HG03135 (cell line): Measurements from ENCODE around the gene CTNNA1.

ENCODE experiments used
- ATAC-seq: cut with Tn5 transposase; IDR thresholded peaks from one replicate; pipeline ENCODE4 v1.9.1; 2021; ENCODE audit warnings: mild to moderate bottlenecking, moderate library complexity; ENCODE audit not compliant: unreplicated experiment

CTNNA1 gene

DNA sequence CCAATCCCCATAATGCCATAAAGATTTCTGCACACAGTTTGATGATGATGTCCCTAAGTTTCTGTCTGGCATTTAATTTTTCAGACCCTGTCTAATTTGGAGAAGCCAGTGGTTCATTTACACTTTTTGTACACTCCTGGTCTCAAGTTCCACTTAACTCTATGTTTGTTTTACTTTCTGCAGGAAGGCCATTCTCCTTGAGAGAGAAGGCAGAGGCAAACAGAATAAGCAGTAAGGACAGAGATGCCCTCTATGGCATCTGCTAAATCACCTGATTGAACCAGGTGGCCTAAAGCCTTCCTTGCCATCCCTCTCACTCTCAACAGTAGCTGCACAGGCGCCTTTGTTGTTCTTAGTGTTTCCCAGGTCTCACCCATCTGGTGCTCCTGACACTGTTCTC lies 208.0 kb downstream of the CTNNA1 start:
- ATAC-seq: no peak

DNA sequence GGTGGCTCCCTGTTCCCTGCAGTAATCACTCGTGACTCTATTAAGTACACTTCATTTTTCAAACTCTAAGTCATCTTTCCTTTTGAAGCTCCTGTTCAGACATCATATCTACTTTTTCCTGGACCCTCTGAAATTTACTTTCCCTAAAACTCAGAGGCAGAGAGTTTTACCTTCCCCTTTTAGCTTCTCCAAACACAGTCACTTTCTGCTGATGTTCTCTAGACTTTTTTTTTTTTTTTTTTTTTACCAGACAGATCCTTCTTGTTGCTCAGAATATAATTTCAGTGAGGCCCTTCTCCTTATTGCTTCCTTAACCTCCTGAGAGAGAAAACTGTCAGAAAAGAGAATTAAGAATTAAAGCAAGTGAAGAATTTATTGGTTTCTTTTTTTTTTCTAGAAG lies 208.5 kb downstream of the CTNNA1 start:
- no peak for ATAC-seq

DNA sequence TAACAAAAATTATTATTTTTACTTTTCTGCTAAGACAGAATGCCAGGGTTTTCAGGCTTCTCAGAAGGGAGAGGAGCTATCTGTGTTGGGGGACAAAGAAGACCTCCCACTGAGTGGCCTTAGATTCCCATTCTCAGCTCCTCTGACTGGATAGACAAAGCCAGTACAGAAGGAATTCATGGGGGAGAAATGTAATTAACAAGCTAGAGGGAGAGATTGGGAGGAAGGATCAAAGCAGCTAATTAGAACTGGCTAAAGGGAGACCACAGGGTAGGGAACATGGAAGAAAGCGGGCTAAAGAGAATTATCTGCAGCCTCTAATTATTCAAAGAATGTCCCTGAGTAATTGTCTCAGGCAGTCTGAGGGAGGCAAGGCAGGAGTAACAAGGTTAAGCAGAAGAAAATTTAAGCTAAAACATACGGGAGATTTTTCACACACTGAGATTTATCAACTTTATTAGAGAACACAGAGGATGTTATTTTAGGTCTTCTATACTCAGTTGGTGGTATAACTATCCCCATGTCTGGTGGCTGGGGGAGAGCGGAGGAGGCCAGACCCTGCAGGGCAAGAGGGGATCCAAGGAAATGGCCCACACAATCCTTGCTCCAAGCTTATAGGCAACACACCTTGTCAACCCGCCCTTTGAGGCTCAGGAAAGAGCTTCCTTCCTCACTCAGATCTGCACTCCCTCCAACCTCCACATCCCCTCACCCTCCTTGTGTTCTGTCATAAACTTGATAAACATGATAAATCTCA lies 209.6 kb downstream of the CTNNA1 start:
- no peak for ATAC-seq

DNA sequence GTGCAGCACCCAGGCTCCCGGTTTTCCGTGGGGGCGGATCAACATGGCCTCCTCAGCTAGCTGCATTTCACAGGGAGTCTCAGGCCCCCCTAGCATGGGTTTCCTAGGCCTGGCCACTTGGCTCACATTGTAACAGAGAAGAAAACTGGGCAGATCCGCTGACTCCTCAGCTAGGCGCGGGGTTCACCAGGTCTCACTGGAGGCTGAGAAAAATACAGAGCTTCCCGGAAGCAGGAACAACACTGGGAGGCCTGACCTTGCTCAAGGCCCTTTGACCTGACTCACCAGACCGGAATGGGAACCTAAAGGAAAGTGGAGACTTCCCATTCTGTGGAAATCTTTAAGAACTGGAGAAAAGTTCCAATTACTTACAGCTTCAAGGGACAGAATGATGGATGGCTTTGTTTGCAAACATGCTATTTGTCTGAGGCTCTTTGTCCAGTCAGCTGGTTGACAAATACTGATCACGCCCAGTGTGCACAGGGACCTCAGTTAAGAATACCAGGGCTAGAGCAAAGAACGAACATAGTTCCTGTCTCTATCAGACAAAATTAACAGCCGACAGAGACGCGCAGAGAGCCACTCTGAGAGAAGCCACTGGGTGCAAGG lies 210.6 kb downstream of the CTNNA1 start:
- ATAC-seq: no peak

DNA sequence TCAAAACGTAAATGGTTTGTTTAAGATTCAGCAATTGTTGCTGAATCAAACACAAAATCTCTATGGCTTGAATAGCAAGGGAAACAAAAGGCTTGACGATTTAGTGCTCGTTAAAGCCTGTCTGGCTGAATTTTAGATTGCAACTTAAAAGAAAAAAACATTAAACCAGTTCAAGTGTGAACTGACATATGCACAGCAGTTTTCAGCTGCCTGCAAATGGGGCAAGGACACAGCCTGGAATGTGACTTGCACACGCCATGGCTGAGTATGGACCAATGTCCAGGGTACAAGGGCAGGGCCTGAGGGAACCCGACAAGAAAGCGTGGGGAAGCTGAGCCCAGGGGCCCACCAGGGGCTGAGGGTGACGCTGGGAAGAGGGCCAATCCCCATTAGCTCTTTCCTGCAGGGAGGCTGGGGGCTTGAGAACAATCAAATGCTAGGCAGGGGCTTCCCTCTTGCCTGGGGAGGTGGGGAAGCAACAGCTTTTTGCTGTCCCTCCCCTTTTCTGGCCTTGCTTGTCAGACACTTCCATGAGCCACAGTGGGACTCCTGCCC lies 211.5 kb downstream of the CTNNA1 start:
- ATAC-seq: no peak

DNA sequence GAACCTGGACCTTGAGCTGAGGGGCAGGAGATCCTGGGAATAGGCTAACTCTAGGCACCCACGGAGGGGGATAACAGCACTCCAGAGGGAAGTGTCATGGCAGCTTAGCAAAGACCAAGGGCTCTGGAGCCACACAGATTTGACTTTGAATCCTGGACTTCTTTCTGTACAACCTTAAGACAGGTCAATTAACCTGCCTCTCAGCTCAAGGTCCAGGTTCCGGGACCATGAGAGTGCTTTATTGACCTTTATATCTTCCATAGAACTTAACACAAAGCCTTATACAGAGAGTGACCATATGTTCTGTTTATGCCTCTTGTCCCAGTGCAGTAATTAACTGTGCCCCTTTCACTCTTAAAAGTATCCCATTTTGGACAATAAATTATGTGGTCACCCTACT lies 212.4 kb downstream of the CTNNA1 start:
- no peak for ATAC-seq

DNA sequence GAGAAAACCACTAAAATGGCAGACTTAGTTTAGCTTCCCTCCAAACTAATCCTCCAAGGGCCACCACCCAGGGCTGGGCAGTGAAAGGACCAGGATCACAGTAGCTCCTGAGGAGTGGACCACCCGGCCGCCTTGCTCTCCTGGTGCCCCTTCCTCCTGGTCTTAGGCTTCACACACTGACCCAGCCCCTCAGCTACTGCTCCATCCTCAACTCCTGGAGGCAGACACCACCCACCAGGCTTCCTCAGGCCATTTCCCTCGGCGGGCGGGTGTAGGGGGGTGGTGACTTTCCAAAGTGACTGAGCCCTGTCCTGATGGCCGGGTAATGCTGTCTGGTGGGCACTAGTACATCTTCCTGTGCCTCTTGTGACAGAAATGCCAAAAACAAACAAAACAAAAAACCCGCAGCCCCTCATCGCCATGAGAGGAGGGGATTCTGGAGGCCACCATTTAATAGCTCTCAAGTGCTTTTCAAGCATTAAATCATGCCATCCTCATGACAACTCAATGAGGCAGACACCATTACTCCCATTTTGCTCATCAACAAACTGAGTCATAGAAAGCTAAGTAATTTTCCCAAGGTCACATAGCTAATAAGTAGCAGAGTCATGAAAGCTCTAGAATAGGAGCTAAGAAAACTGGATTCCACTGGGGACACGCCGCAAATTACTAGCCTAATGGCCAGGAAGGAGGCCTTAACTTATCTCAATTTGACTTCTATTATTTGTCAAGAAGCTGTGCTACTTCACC lies 213.2 kb downstream of the CTNNA1 start:
- no peak for ATAC-seq

DNA sequence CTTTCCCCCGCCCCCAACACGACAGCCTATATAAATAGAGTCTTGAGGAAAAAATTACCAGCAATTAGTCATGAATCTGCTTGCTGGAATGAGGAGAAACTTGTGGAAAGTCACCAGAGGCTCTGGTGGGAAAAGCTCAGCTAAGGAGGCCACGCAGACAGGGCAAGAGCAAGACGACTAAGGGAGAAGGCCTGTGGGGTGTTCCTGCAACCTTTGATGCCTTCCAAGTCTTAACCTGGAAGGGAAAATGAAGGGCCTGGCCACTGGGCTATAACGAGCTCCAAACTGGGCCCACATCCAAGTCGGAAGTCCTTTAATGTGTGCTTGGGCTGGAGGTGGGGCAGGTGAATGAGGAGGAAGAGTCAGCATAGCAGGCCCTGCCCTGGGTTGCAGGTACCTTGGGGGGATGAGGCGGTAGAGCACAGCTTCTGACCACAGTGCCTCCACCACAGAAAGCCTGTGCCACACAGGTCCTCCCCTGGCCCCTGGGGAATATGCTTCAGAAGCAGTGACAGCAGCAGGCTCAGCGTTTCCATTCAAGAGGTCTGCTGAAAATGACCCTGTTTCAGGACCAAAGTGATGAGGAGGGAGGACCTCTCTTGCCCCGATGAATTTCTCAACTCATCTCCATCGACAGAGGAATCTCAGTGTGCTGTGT lies 214.7 kb downstream of the CTNNA1 start:
- ATAC-seq: no peak

DNA sequence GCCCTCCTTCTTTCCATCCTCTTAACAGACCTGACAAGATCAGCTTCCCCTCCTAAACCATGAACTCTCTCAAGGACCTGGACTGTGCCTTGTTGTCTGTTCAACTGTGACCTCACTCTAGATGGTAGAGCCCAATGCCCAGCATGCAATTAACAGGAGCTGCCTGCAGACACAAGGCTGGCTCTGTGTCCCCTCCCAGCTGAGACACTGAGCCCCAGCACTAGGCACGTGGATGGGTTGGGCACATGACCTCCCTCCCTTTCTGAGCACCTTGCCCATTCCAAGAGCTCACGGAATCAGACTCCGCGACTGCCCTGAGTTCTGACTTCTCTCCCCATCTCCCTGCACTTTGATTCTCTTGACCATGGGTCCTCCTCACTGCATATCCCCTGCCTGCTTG lies 215.4 kb downstream of the CTNNA1 start:
- ATAC-seq: no peak

DNA sequence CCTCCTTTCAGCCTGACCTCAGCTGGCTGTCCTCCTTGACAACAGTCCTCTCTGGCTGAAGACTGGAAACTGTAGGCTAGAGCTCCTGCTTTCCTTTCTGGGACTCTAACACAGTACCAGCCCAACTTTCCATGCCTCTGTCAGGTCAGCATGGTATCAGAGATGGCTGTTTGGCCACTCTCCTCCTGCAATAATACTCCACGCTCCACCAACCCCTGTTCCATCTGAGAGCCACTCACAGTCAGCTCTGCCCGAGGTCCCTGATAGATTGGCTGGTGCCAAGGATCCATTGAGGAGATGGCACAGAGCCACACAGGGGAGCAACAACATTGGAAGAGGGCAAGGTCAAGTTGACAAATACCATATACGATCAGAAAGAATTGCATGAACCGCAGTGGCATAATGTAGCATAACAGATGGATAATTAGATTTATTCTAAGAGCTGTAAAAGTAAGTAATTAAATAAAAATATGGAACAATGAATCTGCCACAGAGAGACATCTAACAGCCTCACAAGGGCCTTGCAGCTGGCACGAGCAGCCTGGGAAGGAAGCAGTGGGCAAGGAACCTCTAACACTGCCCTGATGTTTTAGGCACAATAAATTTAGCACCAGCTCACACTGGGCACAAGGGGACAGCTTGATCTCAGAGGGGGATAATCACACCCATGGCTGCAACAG lies 216.2 kb downstream of the CTNNA1 start:
- ATAC-seq: no peak

DNA sequence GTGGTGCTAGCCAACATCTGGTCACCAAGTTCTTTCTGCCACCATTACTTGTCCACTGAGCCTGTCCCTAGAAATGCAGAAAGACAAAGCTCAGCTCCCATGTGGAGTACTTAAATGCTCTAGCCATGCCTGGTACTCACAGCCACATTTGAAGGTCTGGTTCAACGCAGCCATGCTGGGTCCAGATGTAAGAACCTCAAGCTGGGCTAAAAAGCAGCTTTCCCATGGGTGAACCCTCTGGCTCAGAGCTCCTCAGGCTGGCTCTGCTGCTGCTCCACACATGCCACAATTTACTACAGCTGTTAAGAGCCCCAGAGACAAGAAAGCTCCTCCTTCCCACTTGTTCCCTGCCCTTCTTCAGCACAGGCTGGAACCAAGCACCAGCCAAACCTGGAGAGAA lies 219.0 kb downstream of the CTNNA1 start:
- no peak for ATAC-seq

DNA sequence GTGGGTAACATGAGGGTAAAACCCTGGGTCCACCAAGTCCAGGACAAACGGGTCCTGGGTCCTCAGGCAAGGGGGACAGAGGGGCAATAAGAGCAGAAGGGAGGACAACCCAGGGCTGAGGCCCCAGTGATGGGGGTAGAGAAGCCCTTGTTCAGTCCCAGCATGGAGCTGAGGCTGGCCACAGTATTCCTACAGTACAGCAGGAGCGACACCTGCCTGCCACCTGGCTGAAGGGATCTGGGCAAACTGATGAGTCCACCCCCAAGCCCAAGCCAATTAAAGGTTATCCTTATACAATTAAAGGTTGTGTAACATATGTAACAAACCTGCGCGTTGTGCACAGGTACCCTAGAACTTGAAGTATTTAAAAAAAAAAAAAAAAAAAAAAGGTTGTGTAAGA lies 219.6 kb downstream of the CTNNA1 start:
- ATAC-seq: no peak

DNA sequence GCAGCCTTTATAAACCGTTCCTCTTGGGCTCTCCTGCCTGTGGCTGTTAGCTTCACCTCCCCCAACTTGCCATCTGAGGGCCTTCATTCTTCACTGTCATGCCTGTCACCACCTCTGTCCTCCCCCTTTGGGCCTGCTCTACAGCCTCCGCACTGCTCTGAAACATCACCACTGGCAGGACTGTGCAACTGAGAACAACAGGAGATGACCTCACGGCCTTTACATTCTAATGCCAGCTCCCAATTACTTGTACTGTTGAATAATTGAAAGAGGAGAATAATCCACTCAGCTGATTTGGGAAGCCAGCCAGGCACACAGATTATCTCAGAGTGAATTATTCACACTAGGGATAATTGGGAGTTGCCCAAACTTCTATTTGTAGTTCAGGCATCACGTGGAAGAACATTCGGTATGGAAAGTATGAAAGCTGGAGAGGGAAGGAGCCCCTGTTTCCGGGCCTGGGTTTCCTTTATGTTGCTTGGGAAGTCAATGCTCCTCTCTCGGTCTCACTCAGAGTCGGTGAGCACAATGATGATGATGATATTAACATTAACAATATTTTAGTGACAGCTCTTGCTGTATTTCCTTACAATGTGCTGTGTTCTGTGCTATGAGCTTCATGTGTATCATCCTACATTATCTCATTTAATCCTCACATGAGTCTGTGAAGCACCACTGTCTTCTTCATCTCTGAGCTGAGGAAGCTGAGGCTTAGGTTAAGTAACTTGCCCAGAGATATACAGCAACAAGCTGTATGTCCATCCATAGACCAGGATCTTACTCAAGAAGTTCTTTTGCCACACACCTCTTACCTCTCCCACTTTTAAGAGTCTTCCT lies 221.2 kb downstream of the CTNNA1 start:
- ATAC-seq: no peak

DNA sequence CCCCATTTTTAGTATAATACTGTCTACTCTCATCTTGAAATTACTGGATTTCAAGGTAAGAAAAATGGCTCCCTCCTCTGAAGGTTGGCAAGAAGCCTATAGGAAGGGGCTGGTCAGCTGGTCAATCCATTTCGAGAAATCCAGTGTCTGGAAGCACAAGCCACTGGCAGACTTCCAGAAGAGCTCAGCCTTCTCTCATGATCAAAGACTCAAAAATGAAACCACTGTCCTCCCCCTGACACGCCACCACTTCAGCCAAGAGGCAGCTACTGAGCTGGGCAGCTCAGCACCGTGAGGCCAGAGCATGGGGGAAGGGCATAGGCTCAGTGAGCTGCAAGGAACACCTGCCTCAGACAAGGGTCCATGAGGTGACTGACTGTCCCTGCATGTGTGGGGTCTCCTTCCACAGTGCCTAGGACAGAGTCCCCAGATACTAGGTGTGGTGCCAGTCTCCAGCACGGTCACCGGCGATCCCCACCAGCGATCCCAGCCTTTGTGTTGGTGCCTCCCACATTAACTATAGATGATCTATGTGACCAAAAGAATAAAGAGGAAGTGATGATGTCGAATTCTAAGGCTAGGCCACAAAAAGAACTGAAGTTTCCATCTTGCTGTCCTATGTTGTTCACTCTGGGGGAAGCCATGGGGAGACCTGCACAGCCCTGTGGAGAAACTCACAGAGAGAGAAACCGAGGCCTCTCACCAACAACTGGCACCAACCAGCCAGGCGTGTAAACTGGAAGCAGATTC lies 222.0 kb downstream of the CTNNA1 start:
- ATAC-seq: no peak

DNA sequence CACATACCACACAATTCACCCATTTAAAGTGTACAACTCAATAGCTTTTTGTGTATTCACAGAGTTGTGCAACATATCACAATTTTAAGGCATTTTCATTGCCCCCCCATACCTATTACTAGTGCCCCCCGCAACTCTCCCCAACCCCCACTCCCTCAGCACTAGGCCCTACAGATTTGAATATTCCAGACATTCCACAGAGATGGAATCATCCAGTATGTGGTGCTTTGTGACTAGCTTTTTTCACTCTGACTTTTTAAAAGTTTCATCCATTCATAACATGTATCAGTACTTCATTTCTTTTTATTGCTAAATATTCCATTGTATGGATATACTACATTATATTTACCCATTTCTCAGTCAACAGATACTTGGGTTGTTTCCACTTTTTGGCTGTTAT lies 224.9 kb downstream of the CTNNA1 start:
- ATAC-seq: no peak

DNA sequence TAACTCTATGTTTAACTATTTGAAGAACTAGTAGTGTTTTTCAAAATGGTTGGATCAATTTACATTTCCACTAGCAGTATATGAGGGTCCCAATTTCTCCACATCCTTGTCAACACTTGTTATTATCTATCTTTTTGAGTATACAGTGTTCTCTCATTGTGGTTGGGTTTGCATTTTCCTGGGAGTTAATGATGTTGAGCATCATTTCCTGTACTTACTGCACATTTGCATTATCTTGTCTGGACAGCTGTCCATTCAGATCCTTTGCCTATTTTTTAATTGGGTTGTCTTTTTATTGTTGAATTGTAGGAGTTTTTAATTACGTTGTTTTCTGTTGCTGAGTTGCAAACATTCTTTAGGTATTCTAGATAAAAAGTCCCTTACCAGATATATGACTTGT lies 225.4 kb downstream of the CTNNA1 start:
- no peak for ATAC-seq

DNA sequence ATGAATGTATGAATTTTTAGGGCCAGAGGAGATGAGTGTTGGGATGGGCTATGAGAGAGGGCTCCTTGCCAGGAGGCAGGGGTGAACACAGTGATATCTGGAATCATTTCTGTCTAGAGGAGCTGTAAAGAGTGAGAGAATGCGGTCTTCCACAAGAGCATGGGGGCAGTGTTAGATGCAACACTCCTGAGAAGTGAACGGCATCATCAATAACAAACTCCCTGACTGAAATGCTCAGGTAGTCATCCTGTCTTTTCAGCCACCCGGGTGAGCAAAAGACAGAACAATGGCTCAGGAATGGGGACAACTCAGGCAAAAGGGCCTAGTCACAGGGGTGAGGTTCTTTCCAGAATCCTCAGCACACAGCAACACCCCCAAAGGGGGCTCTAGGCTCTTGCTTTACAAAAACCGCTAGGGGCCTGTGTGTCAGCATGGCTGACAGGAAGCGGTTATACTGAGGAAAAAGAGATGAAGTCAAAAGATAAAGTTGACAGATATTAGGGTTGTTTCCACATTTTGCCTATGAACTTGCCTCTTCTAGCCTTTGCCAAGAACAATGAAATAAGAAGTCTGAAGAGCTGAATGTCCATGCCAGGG lies 226.6 kb downstream of the CTNNA1 start:
- no peak for ATAC-seq

DNA sequence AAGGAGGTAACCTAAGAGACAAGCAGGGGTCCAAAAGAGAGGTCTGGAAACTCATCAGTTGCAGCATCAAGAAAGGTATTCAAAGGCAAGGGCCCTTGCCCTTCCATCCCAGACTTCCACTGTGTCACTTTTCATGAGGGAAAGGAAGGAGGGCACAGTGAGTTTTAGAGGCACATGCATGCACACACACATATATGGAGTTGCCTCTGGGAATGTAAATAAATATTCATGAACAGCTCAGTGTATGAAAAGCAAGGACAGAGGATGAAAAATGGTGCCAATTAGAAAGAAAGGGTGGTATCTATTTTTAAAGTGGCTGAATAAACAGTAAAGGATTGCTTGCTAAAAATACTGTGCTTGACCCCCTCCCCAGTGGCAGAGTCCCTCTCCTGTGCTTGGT lies 227.2 kb downstream of the CTNNA1 start:
- no peak for ATAC-seq

DNA sequence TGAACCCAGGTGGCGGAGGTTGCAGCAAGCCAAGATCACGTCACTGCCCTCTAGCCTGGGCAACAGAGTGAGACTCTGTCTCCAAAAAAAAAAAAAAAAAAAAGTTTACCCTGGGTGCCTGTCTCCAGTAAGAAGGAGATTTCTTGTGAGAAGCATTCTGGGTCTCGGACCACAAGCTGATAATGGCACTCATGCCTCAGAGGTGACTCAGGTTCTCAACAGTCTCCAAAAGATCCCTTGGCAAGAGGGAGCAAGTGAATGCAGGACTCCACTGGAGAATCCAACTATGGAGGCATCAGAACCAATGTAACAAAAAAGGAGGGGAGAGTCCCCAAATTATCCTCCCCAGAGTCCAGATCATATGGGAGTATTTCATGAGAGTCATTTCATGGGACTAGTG lies 227.9 kb downstream of the CTNNA1 start:
- ATAC-seq: no peak
